Activated CD4-positive, CD25-positive, alpha-beta regulatory T cell (primary cell): ENCODE data around the gene RPP14.
"Not testable (repeated sequence)": the region's sequence is repeated elsewhere in the genome, so short reads cannot be mapped to it uniquely, and the experiment has no call there.

ENCODE experiments used
- DNase-seq, 4 experiments: peaks; one replicate each; lab custom pipeline; 2025; lab: John Stamatoyannopoulos, UW

Gene RPP14

DNA sequence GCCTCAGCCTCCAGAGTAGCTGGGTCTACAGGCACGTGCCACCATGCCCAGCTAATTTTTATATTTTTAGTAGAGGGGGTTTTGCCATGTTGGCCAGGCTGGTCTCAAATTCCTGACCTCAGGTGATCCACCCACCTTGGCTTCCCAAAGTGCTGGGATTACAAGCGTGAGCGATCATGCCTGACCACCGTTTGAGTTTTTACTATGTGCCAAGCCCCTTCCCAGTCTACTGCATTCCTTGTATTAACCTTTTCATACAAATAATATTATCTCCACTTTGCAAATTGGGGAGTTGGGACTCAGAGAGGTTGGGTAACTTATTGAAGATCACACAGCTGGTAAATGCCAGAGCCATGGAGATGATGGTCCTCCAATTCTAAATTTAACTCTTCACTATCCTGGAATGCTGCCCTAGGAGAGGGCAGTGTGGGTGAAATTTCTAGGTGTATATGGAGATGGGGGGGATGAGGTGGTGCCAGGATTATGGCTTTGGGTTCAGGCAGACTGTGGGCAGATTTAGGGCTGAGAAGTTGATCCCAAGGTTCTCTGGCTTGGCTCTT, 25.6 kb downstream of the RPP14 start:
- DNase-seq = no peak

DNA sequence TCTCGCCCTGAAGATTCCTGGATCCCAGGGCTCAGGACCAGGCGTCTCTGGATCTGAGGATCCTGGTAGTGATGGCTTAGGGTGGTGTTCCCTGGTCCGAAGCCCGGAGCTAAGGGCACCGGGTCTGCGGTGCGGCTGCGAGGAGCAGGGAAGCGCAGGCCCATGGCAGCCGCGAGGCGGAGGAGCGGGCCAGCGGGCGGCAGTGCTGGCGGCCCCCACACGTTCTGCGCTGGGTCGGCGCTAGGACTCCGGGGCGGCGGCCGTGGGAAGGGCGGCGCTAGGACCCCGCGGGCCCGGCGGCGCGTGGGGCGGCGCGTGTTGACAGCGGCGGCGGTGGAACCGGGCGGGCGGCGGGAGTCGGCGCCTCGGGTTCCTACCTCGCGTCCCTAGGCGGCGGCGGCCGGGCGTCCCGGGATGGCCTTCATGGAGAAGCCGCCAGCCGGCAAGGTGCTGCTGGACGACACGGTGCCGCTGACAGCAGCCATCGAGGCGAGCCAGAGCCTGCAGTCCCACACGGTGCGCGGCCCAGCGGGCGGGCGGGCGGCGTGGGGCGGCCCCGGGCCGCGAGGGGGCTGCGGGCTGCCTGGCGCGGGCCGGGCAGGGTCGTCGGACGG, 26.6 kb downstream of the RPP14 start, which contains the start of gene PXK:
Gene PXK (plus strand): TSS at position 318 of the 614 bp plus-strand sequence. CDS start 97 bp downstream, at position 415.
- peak; percentile 55 to 67 (median 63) for DNase-seq

DNA sequence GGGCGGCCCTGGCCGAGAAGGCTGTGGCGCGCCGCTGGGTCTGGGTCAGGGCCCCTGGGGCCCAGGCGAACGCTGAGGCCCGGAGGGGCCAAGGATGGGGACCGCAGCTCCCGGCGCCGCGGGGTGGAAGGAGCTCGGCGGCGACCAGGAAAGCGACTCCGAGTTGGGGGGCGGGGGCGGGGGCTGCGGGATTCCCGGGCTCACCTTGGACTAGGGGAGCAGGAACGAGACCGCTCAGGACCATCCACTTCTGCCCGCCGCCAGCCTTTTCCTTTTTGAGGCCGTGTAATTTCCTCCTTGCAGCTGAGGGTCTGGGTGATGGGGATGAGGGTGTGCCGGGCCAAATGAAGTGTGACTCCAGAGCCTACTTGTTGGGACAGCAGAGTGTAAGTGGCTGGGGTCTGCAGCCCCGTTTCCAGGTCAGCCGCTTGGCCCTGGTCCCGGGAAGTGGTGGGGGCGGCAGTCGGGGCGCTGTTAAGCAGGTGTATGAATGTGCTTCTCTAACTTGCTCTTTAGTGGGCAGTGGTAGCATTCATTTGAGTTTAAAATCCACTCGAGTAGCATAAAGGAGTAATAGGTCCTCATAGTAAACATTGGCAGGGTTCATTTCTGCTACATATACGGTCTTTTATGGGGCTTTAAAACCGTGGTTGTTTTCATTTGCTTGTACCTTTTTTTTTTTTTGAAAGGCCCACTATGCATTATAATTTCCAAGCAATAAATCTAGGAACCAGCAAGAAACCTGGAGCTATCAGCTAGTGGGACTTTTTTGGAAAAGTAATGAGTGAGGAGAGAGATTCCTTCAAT, 27.4 kb downstream of the RPP14 start:
- peak in 2 of 4 experiments; percentile 4 to 13 for DNase-seq

DNA sequence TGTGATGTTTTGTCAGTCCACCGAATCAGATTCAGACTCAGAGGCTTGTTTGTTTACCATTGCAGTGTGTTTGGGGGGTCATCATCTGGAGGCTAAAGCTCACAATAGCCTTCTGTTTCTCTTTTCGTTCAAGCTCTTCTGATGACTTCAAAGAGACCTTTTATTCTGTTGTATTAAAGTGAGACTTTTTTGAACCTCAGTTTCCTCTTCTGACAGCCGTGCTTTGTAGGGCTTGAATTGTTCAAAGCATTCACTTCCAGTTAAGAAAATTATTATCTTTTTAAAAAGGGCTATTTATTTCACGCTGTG, 27.9 kb downstream of the RPP14 start:
- no peak for DNase-seq

DNA sequence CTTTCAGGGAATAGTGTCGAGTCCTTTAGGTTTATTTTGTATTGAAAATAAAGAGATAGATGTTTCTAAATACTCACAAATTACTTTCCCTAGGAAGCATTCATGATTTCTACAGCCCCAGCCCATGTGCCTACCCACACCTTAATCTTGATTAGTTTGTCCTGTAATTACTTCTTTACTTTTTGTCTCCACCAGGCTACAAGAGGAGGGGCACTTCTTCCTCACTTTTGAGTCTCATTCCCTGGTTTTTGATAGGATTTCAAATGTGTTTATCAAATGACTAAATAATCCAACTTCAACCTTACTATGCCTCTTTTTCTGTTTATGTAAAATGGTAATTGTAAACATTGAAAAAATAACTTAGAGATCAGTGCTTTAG, 28.4 kb downstream of the RPP14 start:
- no peak for DNase-seq

DNA sequence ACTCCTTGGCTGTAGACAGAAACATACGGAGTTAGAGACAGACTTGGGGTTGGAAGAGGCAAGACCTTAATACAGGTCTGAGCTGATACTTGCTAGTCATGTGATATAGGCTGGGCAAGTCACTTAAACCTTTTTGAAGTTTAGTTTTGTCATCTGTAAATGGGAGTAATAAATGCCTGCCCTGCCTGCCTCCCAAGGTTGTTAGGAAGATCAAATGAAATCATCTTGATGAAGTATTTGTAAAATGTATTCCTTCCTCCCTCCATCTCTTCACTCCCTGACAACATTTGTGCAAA, 29.6 kb downstream of the RPP14 start:
- no peak for DNase-seq

DNA sequence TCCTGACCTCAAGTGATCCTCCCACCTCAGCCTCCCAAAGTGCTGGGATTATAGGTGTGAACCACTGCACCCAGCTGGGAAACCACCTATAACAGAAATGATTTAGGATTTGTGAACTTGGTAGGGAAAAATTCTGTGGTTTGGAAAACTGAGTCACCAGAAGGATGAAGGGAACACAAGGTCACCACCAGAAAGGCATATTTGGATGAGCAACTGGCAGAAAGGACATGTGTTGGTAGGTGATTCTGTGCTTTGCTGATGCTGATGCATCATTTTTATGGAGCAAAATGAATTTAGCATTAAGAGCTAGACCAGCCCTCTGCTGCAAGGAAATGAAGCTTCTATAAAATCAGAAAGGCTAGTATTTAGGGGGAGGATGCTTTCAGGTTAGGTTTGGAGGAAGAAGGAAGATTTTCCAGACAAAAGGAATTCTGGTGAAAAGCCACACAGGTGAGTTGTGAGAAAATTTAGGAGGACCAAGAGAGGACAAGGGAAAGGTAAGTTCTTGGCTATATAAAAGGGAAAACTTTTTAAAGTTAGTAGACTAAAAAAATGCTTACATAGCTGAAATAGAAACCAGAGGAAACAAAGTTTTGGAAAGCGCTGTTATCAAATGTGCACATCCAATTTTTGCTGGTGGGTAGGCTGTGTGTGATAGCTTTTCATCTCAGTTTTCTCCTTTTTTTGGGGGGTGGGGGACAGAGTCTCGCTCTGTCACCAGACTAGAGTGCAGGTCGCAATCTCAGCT, 30.3 kb downstream of the RPP14 start:
- DNase-seq = no peak

DNA sequence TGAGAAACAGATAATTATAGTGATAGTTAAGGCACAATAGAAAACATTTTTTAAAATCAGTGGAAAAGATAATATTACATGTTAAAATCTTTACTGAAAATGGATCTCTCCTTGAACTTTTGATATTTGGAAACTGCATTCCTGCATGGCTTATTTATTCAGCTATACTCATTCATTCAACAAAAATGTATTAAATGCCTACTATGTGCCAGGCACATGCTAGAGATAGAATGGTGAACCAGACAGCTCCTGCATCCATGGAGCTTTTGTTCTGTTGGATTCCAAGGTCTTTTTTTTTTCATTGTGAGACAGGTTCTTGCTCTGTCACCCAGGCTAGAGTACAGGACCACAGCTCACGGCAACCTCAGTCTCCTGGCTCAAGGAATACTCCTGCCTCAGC, 31.1 kb downstream of the RPP14 start:
- DNase-seq = no peak

DNA sequence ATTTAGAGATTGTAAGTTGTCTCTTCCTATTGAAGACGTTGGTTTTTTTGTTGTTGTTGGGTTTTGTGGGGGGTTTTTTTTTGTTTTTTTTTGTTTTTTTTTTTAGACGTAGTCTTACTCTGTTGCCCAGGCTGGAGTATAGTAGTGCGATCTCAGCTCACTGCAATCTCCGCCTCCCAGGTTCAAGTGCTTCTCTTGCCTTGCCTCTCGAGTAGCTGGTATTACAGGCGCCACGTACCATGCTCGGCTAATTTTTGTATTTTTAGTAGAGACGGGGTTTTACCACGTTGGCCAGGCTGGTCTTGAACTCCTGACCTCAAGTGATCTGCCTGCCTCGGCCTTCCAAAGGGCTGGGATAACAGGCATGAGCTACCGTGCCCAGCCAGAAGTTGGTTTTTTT, 33.1 kb downstream of the RPP14 start:
- not testable (repeated sequence) for DNase-seq

DNA sequence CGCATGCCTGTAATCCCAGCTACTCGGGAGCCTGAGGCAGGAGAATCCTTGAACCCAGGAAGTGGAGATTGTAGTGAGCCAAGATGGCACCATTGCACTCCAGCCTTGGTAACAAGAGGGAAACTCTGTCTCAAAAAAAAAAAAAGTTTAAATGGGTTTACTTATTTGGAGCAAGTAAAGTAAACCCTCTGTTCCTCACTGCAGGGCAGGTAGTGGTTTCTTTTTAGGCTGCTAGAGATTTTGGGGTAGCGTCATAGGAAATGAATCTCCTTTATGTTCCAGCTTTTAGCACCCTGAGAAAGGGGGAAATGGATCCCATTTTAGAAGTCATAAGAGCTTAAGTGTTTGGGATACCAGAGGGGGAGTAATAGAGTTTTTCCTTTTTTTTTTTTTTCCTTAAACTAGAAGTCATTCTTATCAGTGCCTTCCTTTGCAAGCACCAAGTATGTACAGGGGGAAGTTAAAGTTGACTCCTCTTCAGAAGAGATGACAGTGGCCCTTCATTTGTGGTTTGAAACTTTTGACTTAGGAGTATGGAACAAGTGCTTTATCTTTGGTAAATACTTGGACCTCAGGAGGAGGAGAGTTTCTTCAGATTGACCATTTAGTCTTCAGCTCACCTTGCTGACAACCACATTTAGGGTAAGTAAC, 34.7 kb downstream of the RPP14 start:
- no peak for DNase-seq

DNA sequence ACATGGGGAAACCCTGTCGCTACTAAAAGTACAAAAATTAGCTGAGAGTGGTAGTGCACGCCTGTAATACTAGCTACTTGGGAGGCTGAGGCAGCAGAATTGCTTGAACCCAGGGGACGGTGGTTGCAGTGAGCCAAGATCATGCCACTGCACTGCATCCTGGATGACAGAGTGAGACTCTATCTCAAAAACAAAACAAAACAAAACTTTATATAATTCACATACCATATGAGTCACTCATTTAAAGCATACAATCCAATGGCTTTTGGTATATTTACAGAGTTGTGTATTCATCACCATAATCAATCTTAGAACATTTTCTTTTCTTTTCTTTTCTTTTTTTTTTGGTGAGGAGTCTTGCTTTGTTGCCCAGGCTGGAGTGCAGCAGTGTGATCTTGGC, 35.3 kb downstream of the RPP14 start:
- no peak for DNase-seq

DNA sequence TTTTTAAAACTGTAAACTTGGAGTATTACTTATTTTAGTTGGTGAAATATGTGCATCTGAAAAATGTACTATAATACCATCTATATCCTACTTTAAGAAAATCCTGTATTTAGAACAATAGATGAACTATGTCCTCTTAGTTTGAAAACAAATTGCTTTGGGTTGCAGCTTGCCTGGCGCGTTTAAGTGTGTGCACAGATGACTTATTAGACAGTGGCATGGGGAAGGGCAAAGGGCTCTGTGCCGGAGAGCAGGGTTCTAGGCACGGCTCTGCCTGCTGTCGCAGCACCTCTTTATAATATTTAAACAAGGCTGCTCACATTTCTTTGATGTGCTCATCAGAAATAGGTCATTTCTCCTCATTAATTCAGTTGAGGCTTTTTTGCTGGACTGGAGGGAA, 36.6 kb downstream of the RPP14 start:
- DNase-seq = no peak

DNA sequence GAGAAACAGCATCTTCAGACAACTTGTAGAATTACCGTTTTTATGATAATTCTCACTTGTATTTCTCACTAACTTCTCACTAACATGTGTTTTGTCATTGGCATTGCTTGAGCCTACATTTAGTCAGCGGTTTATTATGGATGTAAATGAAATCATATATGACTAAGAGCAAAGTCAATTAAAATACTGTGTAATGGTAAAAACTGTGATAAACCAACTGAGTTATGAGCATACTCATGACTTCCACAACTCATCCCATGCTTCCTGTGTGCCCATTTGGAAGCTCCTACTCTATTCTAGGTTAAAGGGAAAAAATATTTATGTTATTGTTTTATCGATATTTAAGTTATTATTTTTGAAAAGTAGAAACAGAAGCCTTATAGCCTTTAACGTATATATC, 39.4 kb downstream of the RPP14 start:
- DNase-seq = no peak

DNA sequence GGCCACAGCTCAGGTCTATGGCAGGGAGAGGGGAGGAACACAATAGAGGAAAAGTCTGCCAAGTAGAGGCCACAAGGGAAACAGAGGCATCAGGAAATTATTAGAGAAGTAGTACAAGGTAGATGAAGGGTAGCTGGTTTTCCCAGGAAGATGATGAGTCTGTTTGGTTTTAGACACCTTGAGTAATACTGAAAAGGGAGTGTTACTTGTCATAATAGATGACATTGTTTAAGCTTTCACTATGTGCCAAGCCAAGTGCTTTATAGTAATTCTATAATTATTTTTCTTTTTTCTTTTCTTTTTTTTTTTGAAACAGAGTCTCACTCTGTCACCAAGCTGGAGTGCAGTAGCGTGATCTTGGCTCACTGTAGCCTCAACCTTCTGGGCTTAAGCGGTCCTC, 40.3 kb downstream of the RPP14 start:
- DNase-seq = no peak

DNA sequence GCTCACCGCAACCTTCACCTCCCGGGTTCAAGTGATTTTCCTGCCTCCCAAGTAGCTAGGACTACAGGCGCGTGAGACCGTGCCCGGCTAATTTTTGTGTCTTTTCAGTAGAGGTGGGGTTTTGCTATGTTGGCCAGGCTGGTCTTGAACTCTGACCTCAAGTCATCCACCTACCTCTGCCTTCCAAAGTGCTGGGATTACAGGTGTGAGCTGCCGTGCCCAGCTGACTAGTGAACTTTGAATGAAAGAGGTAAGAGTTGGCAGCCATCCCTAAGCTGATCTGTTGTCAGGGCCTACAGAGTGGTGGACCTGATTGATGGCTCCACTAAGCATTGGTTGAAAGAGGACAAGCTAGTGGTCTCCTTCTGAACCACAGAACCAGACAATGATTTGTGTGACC, 41.9 kb downstream of the RPP14 start:
- DNase-seq = no peak

DNA sequence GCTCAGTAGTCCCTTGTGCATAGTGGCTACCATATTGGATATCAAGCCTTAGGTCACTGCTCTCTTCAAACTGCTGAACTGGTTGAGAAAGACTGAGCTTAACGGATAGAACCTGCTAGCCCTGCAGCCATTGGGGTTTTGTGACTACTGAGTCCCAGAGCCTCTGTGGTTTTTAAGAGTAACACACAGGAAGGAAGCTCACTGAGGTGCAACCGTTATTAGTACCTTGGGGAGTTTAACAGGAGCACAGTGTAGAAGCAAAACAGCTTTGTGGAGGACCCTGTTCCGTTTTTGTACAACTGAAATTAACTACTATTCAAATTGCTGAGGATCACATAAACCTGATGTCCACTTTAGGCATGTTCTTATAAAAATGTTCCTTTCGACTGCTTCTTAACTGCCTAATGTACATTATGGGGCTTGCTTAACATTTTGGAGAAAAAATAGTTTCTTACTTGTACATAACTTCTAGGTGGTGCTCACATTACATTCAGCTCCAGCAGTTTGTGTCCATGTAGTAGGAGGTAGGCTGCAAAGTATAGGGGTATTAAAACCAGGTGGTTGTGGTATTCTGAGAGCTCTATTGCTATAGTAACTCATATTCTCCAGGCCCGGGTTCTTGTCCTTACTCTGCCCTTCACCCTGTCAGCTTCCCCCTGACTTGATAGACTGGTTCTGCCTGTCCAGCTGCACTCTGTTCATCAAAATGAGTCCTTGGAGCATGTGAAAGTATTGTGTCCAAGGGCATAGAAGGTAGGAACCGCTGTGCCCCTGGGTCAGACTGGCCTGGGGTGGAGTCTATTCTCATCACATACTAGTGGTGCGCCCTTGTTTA, 44.0 kb downstream of the RPP14 start:
- no peak for DNase-seq

DNA sequence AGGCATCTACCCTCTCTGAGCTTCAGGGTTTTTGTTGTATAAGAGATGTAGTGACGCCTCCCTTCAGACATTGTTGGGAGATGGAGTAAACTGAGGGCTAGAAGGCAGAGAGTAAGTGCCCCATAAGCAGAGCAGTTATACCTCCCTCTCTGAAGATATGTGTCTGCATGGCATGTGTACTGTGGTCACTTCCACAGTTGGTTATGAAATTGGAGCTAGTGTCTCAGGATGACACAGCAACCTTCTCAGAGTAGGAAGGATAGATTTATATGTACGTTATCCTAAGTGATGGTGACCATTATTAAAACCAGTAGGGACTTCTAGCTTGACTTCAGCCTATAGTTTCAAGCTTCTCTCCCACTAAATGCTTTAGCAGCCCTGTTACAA, 44.6 kb downstream of the RPP14 start:
- no peak for DNase-seq

DNA sequence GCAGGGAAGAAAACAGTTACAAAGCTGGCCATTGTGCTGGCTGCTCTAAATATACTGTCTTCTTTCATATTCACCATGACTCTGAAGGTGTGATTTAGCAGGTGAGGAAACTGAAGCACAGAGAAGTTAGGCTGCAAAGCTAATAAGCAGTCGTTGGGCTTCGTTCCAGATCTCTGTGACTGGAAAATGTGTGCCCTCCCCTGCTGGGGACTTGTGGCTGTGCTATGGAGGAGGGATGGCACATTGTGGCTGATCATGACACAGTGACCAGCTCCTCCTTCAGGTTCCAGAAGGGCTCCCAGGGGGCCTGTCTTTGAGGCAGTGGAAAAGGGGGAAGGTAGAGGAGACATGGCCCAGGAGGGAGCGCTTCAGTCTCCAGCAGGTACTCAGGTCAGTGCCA, 45.9 kb downstream of the RPP14 start:
- no peak for DNase-seq

DNA sequence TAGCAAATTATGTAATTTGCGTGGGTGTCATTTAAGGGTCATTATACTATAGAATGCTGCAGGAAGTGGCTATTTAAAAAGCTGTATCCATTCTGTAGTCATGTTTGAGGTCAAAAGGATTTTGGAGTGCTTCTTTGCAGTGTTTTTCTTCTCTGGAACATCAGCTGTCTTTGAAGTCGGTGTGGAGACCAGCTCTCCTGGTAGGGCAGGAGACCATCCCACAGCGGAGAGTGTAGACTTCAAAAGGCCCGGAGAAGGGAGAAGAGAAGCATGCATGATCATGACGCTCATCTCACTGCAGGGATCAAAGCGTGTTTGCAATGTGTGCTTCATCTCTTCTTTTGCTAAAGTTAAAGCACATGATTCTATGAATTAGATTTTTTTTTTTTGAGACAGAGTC, 46.6 kb downstream of the RPP14 start:
- no peak for DNase-seq

DNA sequence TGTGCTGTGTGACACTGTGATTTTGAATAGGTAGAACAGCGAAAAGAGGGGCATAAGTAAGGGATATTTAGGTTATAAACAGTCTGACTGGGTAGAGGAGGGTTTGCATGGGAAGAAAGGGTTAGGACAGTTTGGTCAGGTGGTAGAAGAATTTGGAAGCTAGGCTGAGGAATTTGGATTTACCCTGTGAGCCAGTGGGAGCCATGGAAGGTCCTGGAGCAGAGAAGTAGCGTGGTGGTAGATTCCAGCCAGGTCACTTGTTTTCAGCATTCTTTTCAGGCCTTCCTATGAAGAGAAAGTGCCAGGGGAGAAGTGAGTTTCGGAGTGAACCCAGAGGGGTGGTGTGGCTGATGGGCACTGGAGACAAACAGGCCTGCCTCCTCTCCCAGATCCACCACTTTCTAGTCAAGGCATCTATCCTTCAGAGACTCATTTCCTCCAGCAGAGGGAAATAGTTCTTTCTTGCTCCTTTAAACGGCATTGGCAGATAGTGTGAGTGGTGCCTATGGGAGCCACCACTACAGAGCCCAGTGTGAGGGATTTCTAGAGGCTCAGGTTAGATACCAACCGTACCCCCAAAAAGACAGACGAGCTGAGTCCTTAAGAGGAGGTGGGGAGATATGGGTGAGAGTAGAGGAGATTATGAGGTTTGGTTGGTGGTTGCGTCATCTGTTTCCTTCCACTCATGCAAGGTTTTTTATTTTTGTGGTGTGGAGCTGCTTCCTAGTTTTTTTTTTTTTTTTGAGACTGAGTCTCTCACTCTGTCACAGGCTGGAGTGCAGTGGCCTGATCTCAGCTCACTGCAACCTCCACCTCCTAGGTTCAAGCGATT, 47.9 kb downstream of the RPP14 start:
- DNase-seq = no peak

DNA sequence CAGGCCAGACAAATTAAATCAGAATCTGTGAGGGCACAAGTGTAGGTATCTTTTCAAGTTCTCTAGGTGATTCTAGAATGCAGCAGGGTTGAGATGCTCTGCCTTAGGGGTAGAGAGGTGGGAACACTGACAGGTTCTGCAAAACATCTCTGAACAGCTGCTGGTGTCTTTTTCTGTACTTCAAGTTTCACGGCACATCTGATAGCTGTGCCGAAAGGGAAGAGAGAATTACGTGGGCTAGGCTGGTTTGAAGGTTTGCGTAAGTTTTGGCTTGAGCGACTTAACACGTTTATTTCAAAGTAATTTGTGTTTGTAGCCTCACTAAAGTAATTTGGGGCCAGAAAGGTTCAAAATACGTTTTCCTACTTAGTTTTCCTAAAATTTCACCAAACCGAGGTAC, 49.1 kb downstream of the RPP14 start:
- no peak for DNase-seq
